Astrocyte (in vitro differentiated cells and primary cell): ENCODE measurements around the gene TROAP. TPM values are rescaled to one million over a fixed set of nuclear protein-coding genes. Genes with fewer than 3 reads are reported as not detected.

Experiments used
- DNase-seq: peaks from one replicate; pipeline ENCODE4 v3.0.0-alpha.2; 2010; ENCODE audit warnings: low read depth
- FAIRE-seq: peaks from 2 replicates; lab custom pipeline; 2011; peaks lifted over from hg19 to GRCh38; lab: Jason Lieb, UNC
- H2AFZ ChIP-seq: 2 replicates; pipeline ENCODE4 v1.6.0; 2012; ENCODE audit warnings: low read depth, low read length, inconsistent platforms
- H3K27ac ChIP-seq: 2 replicates; pipeline ENCODE4 v1.5.1; 2011; ENCODE audit warnings: low read depth, low read length, inconsistent platforms
- H3K27me3 ChIP-seq: 2 replicates; pipeline ENCODE4 v1.6.0; 2011; ENCODE audit warnings: low read length, inconsistent platforms; ENCODE audit not compliant: insufficient read depth
- H3K36me3 ChIP-seq: 2 replicates; pipeline ENCODE4 v1.5.1; 2011; ENCODE audit warnings: low read length, inconsistent platforms; ENCODE audit not compliant: insufficient read depth
- H3K4me1 ChIP-seq: 2 replicates; pipeline ENCODE4 v1.5.1; 2011; ENCODE audit warnings: low read length, inconsistent platforms; ENCODE audit not compliant: insufficient read depth
- H3K4me2 ChIP-seq: 2 replicates; pipeline ENCODE4 v1.6.0; 2012; ENCODE audit warnings: low read length, inconsistent platforms
- H3K4me3 ChIP-seq: 2 replicates; pipeline ENCODE4 v1.5.1; 2011; ENCODE audit warnings: low read depth, mild to moderate bottlenecking, low read length, inconsistent platforms; ENCODE audit not compliant: insufficient read depth
- H3K79me2 ChIP-seq: 2 replicates; pipeline ENCODE4 v1.6.0; 2012; ENCODE audit warnings: mild to moderate bottlenecking, low read length, inconsistent platforms; ENCODE audit not compliant: insufficient read depth
- H3K9ac ChIP-seq: 2 replicates; pipeline ENCODE4 v1.6.0; 2012; ENCODE audit warnings: mild to moderate bottlenecking, low read length, inconsistent platforms
- H3K9me3 ChIP-seq: 2 replicates; pipeline ENCODE4 v1.5.1; 2012; ENCODE audit warnings: low read depth, mild to moderate bottlenecking, low read length, inconsistent platforms; ENCODE audit not compliant: insufficient read depth
- H4K20me1 ChIP-seq: 2 replicates; pipeline ENCODE4 v1.6.0; 2012; ENCODE audit warnings: low read length, inconsistent platforms; ENCODE audit not compliant: insufficient read depth
- H3K27ac Mint-ChIP-seq: one replicate; pipeline ENCODE4 v1.8.0; 2021; ENCODE audit warnings: mild to moderate bottlenecking, mixed read lengths; ENCODE audit not compliant: unreplicated experiment
- H3K27me3 Mint-ChIP-seq: one replicate; pipeline ENCODE4 v1.8.0; 2021; ENCODE audit warnings: low read depth, mixed read lengths; ENCODE audit not compliant: unreplicated experiment
- H3K36me3 Mint-ChIP-seq: one replicate; pipeline ENCODE4 v1.8.0; 2021; ENCODE audit warnings: low read depth, mixed read lengths; ENCODE audit not compliant: unreplicated experiment
- H3K4me1 Mint-ChIP-seq: one replicate; pipeline ENCODE4 v1.8.0; 2021; ENCODE audit warnings: low read depth, mixed read lengths; ENCODE audit not compliant: unreplicated experiment
- H3K4me3 Mint-ChIP-seq: one replicate; pipeline ENCODE4 v1.8.0; 2021; ENCODE audit warnings: mild to moderate bottlenecking, moderate library complexity, mixed read lengths; ENCODE audit not compliant: unreplicated experiment
- H3K9me3 Mint-ChIP-seq: one replicate; pipeline ENCODE4 v1.8.0; 2021; ENCODE audit warnings: mild to moderate bottlenecking, mixed read lengths; ENCODE audit not compliant: unreplicated experiment
- EZH2 ChIP-seq: IDR thresholded peaks from 2 replicates; pipeline ENCODE4 v1.6.1; 2012; ENCODE audit warnings: mild to moderate bottlenecking, low read length, inconsistent platforms; ENCODE audit not compliant: insufficient read depth
- total RNA-seq: library from RNA; stranded (reverse); gene quantifications from 2 replicates; pipeline ENCODE4 v1.2.1, GENCODE V29; 2021
- TF ChIP-seq, protein P1 (sequence below): IDR thresholded peaks from 2 replicates; pipeline ENCODE4 v1.5.1; 2011; ENCODE audit warnings: low read depth, mild to moderate bottlenecking, inconsistent platforms, low read length, moderate library complexity; ENCODE audit not compliant: insufficient read depth

TROAP gene
- total RNA-seq, 1 donor from 2014 or later, result 2.7 TPM

DNA sequence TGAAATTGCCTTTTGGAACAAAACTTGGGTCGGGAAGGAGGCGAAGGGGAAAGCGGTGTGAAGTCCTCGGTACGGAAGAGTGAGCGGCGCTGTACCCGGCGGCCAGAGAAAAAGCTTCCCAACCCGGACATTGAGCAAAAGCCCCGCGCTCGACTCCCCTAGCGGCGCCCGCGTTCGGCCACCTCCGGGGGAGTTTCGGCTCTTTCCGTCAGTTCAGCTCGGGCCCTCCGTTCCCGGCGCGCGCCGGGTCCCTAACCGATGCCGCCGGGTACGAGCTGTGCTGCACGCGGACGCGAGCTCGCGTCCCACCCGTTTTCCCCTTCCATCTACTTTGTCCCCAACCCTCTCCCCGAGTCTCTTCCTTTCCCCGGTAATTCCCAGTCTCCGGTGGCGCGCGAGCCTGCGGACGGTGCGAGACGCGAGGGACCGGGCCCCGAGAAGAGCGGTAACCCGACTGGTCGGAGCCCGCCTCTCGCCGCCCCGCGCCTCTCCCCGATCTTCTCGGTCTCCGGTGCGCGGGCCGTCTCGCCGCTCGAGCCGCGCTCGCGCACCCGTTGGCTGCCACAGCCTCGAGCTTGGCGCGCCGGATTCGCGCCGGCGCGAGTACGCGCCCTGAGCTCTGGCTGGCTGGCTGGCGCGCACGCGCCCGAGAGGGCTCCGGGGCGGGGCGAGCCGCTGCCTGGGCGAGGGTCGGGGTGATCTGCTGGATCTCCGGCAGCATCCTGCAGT, 43.8 kb downstream of the TROAP start:
- peaks cover 28% of the 10 kb centered on the region for H3K4me1 ChIP-seq
- Mint-ChIP-seq H3K4me3 (peak overlapping the region; percentile 96), H3K9me3 (no peaks in the 10 kb centered on the region), H3K4me1 (peaks cover 12% of the 10 kb centered on the region), H3K27ac (peak overlapping the region; percentile 89), H3K27me3 (no peaks in the 10 kb centered on the region), H3K36me3 (peaks cover 4% of the 10 kb centered on the region)
- H3K4me3 ChIP-seq, result peak overlapping the region; percentile 92
- peak overlapping the region; percentile 88 for H3K4me2 ChIP-seq
- no peaks in the 10 kb centered on the region for H3K36me3 ChIP-seq
- no peak for TF ChIP-seq EZH2
- TF ChIP-seq, protein P1, sequence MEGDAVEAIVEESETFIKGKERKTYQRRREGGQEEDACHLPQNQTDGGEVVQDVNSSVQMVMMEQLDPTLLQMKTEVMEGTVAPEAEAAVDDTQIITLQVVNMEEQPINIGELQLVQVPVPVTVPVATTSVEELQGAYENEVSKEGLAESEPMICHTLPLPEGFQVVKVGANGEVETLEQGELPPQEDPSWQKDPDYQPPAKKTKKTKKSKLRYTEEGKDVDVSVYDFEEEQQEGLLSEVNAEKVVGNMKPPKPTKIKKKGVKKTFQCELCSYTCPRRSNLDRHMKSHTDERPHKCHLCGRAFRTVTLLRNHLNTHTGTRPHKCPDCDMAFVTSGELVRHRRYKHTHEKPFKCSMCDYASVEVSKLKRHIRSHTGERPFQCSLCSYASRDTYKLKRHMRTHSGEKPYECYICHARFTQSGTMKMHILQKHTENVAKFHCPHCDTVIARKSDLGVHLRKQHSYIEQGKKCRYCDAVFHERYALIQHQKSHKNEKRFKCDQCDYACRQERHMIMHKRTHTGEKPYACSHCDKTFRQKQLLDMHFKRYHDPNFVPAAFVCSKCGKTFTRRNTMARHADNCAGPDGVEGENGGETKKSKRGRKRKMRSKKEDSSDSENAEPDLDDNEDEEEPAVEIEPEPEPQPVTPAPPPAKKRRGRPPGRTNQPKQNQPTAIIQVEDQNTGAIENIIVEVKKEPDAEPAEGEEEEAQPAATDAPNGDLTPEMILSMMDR, result no peak
- no peak for FAIRE-seq
- H3K79me2 ChIP-seq, result peaks cover 43% of the 10 kb centered on the region
- no peaks in the 10 kb centered on the region for H3K9me3 ChIP-seq
- peak overlapping the region; percentile 89 for H2AFZ ChIP-seq
- H3K27me3 ChIP-seq, result no peaks in the 10 kb centered on the region
- H3K9ac ChIP-seq, result peak overlapping the region; percentile 97
- H3K27ac ChIP-seq, result peak overlapping the region; percentile 96
- peak; percentile 88 for DNase-seq
- H4K20me1 ChIP-seq, result peaks cover 35% of the 10 kb centered on the region

DNA sequence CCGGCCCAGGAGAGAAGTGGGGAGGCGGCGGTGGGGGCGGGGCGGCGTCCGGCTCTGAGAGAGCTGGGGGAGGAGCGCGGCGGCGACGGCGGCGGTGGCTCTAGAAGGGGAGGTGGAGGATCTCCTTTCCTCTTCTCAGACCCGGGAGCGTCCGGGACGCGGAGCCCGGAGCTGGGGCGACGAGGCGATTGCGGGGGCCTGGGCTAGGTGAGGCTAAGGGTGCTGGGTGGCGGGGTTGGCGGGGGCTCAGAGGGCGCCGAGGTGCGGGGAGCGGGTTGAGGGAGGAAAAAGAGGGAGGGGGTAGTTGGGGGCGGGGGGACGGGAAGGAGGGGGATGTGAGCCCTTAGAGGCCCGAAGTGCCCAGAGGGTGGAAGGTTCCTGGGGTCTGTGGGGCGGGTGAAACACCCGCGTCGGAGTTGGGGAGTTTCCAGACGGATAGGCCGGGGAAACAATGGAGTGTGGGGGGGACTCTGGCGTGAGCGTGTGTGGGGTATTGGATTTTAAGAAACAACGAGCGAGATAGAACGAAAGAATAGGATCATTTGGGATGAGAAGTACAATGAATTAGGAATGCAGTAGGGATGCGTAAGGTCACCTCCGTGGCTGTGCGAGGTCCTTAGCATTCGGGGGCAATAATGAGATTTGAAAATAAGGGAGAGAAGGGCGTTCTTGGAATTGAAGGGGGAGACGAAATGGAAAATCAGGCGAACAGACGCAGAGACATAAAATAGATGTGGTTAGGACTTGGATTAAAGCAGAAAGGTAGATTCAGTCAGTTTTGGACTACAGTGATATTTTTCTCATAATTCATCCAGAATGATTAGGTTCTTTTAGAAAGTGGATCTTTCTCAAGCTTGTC, 44.6 kb downstream of the TROAP start, which contains the start of gene SPATS2:
TSS of gene SPATS2 (plus strand) at position 82 of the 859 bp plus-strand sequence. CDS start 93,551 bp downstream, outside the sequence.
- Mint-ChIP-seq H3K4me3 (peak within 1 kb of the TSS; percentile 96), H3K9me3 (no peaks in the 10 kb centered on the region)
- H3K79me2 ChIP-seq, result peaks cover 51% of the 10 kb centered on the region

More for the DNA sequence above, 44.6 kb downstream of the TROAP start, which contains the start of gene SPATS2:
- Histone ChIP-seq H3K9me3 (no peaks in the 10 kb centered on the region), H4K20me1 (peaks cover 43% of the 10 kb centered on the region), H2AFZ (peak within 1 kb of the TSS; percentile 89), H3K36me3 (no peaks in the 10 kb centered on the region), H3K4me2 (peak within 1 kb of the TSS; percentile 88), H3K4me3 (peak within 1 kb of the TSS; percentile 92), H3K27me3 (no peaks in the 10 kb centered on the region), H3K4me1 (peaks cover 28% of the 10 kb centered on the region), H3K27ac (peak within 1 kb of the TSS; percentile 96), H3K9ac (peak within 1 kb of the TSS; percentile 97)
- DNase-seq (no peak), FAIRE-seq (no peak)
- H3K36me3 Mint-ChIP-seq, result peaks cover 4% of the 10 kb centered on the region
- H3K27ac Mint-ChIP-seq, result peak within 1 kb of the TSS; percentile 89
- H3K4me1 Mint-ChIP-seq, result peaks cover 12% of the 10 kb centered on the region
- no peaks in the 10 kb centered on the region for H3K27me3 Mint-ChIP-seq
- TF ChIP-seq, protein P1, result no peak
- no peak for TF ChIP-seq EZH2
